NCI-H187 (cell line): Measurements from ENCODE around the gene ALX4.

Experiments used
- DNase-seq, 2 experiments: peaks; one replicate each; lab custom pipeline; 2025; lab: John Stamatoyannopoulos, UW

ALX4 gene

GRCh38 chr11:44244639-44245310, 65.2 kb downstream of the ALX4 start:
- DNase-seq: no peak

- no peak for DNase-seq
Measured at GRCh38 chr11:44243595-44244343, 66.2 kb downstream of the ALX4 start.

- DNase-seq: no peak
Measured at GRCh38 chr11:44243086-44243485, 66.9 kb downstream of the ALX4 start.

GRCh38 chr11:44241851-44242250, 68.1 kb downstream of the ALX4 start:
- DNase-seq: no peak

GRCh38 chr11:44237156-44237555, 72.8 kb downstream of the ALX4 start:
- DNase-seq: no peak

GRCh38 chr11:44236296-44236695, 73.6 kb downstream of the ALX4 start:
- DNase-seq: no peak

- no peak for DNase-seq
Measured at GRCh38 chr11:44235765-44236201, 74.2 kb downstream of the ALX4 start.

- DNase-seq: no peak
Measured at GRCh38 chr11:44229624-44230023, 80.3 kb downstream of the ALX4 start.

GRCh38 chr11:44229098-44229497, 80.8 kb downstream of the ALX4 start:
- DNase-seq: no peak

GRCh38 chr11:44228379-44228778, 81.6 kb downstream of the ALX4 start:
- DNase-seq: no peak

- no peak for DNase-seq
Measured at GRCh38 chr11:44226945-44227344, 83.0 kb downstream of the ALX4 start.

- DNase-seq: no peak
Measured at GRCh38 chr11:44226490-44226889, 83.4 kb downstream of the ALX4 start.

- DNase-seq: no peak
Measured at GRCh38 chr11:44224867-44225501, 85.0 kb downstream of the ALX4 start.

- DNase-seq: no peak
Measured at GRCh38 chr11:44223238-44223637, 86.7 kb downstream of the ALX4 start.

GRCh38 chr11:44221992-44222391, 87.9 kb downstream of the ALX4 start:
- no peak for DNase-seq

GRCh38 chr11:44221456-44221855, 88.5 kb downstream of the ALX4 start:
- no peak for DNase-seq

- no peak for DNase-seq
Measured at GRCh38 chr11:44219830-44220796, 89.8 kb downstream of the ALX4 start.

- DNase-seq: no peak
Measured at GRCh38 chr11:44217432-44217831, 92.5 kb downstream of the ALX4 start.

- no peak for DNase-seq
Measured at GRCh38 chr11:44213148-44213547, 96.8 kb downstream of the ALX4 start.

GRCh38 chr11:44212128-44212527, 97.8 kb downstream of the ALX4 start:
- no peak for DNase-seq
